Activated CD4-positive, alpha-beta T cell treated with anti-CD3 and anti-CD28 coated beads for 36 hours (primary cell): ENCODE results near the gene NANOS3. TPM values are rescaled to one million over a fixed set of nuclear protein-coding genes. Genes with fewer than 3 reads are reported as not detected.

ENCODE experiments used
- ATAC-seq: fragments of 200-7000 bp; cut with Tn5 transposase; one replicate; pipeline ENCODE4 v1.10.0; 2021; ENCODE audit warnings: mild to moderate bottlenecking, moderate library complexity
- CTCF ChIA-PET: fragments of 350-600 bp; sonication (Branson Sonifier 250); formaldehyde crosslinking; loops from one replicate; lab custom pipeline; 2021; ENCODE audit warnings: antibody characterized with exemption; lab: Charles Lee
- POLR2A ChIA-PET: fragments of 350-600 bp; sonication (Branson Sonifier 250); formaldehyde crosslinking; loops from one replicate; lab custom pipeline; 2021; ENCODE audit warnings: antibody characterized with exemption, inconsistent platforms; lab: Charles Lee
- DNase-seq: peaks from one replicate; pipeline ENCODE4 v3.0.0-alpha.2; 2020
- H3K27ac Mint-ChIP-seq: one replicate; pipeline ENCODE4 v1.8.0; 2021; ENCODE audit warnings: mixed read lengths
- H3K27me3 Mint-ChIP-seq: one replicate; pipeline ENCODE4 v1.8.0; 2021; ENCODE audit warnings: mixed read lengths
- H3K36me3 Mint-ChIP-seq: one replicate; pipeline ENCODE4 v1.8.0; 2021; ENCODE audit warnings: low read depth, mixed read lengths
- H3K4me1 Mint-ChIP-seq: one replicate; pipeline ENCODE4 v1.8.0; 2021; ENCODE audit warnings: mixed read lengths
- H3K4me3 Mint-ChIP-seq: one replicate; pipeline ENCODE4 v1.8.0; 2021; ENCODE audit warnings: mild to moderate bottlenecking, moderate library complexity, mixed read lengths
- H3K9me3 Mint-ChIP-seq: one replicate; pipeline ENCODE4 v1.8.0; 2021; ENCODE audit warnings: low read depth, mixed read lengths
- intact Hi-C, 2 experiments: fragments of 100-400 bp; cut with DNase I in 1 of 2; cut with micrococcal nuclease in 1 of 2; formaldehyde crosslinking; loops; one replicate each; pipeline versions ENCODE4 v1.14.2 to v1.15.1; 2022 to 2024; cut with DNase I, micrococcal nuclease
- microRNA-seq: library from miRNA; unstranded; fragments of <30 nt; microRNA quantifications from one replicate; pipeline ENCODE4 v1.2.0, GENCODE V29; 2021; ENCODE audit warnings: borderline replicate concordance
- total RNA-seq, 2 experiments: library from RNA; stranded (reverse); gene quantifications; one replicate each; pipeline ENCODE4 v1.2.3, GENCODE V29; 2021

NANOS3 gene
- total RNA-seq, 2 experiments from 2014 or later = 1.2 to 1.6 TPM

GRCh38 chr19:13923194-13923987 is 46.5 kb downstream of the NANOS3 start:
- Mint-ChIP-seq H3K27me3 (no peaks in the 10 kb centered on the region), H3K4me3 (no peak overlapping the region), H3K9me3 (peaks cover 6% of the 10 kb centered on the region), H3K27ac (no peak overlapping the region), H3K4me1 (no peaks in the 10 kb centered on the region), H3K36me3 (peaks cover 44% of the 10 kb centered on the region)
- DNase-seq (no peak), ATAC-seq (no peak)
- POLR2A ChIA-PET = no interaction called here
- CTCF ChIA-PET = no interaction called here
- intact Hi-C loops = loop anchor here in 1 of 2 experiments (5.0 kb wide), 1 partner anchor 54 kb away; no protein-coding TSS in a partner anchor

- ChIA-PET CTCF (interaction anchor here (1.2 to 1.8 kb wide), 2 partner anchors 60 to 133 kb away, joined by 3 to 4 read pairs; no protein-coding TSS in a partner anchor), POLR2A (no interaction called here)
- Mint-ChIP-seq H3K27me3 (no peaks in the 10 kb centered on the region), H3K4me1 (no peaks in the 10 kb centered on the region), H3K4me3 (no peak overlapping the region), H3K36me3 (peaks cover 33% of the 10 kb centered on the region), H3K27ac (no peak overlapping the region), H3K9me3 (peaks cover 3% of the 10 kb centered on the region)
- no peak for ATAC-seq
- intact Hi-C loops = no loop called here
- no peak for DNase-seq
Observed at GRCh38 chr19:13926010-13926409, 49.1 kb downstream of the NANOS3 start.

- Mint-ChIP-seq H3K27me3 (no peaks in the 10 kb centered on the region), H3K4me1 (no peaks in the 10 kb centered on the region), H3K4me3 (no peak overlapping the region), H3K27ac (no peak overlapping the region), H3K36me3 (peaks cover 26% of the 10 kb centered on the region), H3K9me3 (no peaks in the 10 kb centered on the region)
- intact Hi-C loops = no loop called here
- ChIA-PET CTCF (interaction anchor here (1.2 to 1.8 kb wide), 2 partner anchors 60 to 132 kb away, joined by 3 to 4 read pairs; no protein-coding TSS in a partner anchor), POLR2A (no interaction called here)
- ATAC-seq = no peak
- no peak for DNase-seq
Observed at GRCh38 chr19:13926715-13927114, 49.8 kb downstream of the NANOS3 start.

GRCh38 chr19:13929340-13929739 is 52.4 kb downstream of the NANOS3 start:
- Mint-ChIP-seq H3K4me1 (peaks cover 1% of the 10 kb centered on the region), H3K27ac (no peak overlapping the region), H3K9me3 (no peaks in the 10 kb centered on the region), H3K36me3 (peaks cover 9% of the 10 kb centered on the region), H3K27me3 (peaks cover under 1% of the 10 kb centered on the region), H3K4me3 (no peak overlapping the region)
- DNase-seq (no peak), ATAC-seq (no peak)
- intact Hi-C loops = no loop called here
- CTCF ChIA-PET = no interaction called here
- POLR2A ChIA-PET = interaction anchor here (0.6 kb wide), 1 partner anchor 23 kb away, joined by 3 read pairs; the partner anchor contains the start of gene DCAF15

- intact Hi-C loops = no loop called here
- ChIA-PET POLR2A (no interaction called here), CTCF (no interaction called here)
- DNase-seq = no peak
- Mint-ChIP-seq H3K36me3 (peaks cover 9% of the 10 kb centered on the region), H3K27ac (no peak overlapping the region), H3K4me3 (no peak overlapping the region), H3K4me1 (peaks cover 1% of the 10 kb centered on the region), H3K27me3 (peaks cover 3% of the 10 kb centered on the region), H3K9me3 (no peaks in the 10 kb centered on the region)
- ATAC-seq = no peak
Observed at GRCh38 chr19:13929956-13930355, 53.0 kb downstream of the NANOS3 start.

Small RNA genes lying within 50 kb of the gene (microRNA-seq; reads per million reads assigned to microRNA genes)
- gene MIR181C (278 reads per million, percentile 74 among the genes with 10 or more reads in this experiment), gene MIR181D (257 reads per million, percentile 73 among the genes with 10 or more reads in this experiment)

Other genes starting within 250 kb of the NANOS3 start
- 10 to 100 TPM; 35.9 to 39.9 TPM for gene MRI1, start 112.6 kb upstream of the NANOS3 start, total RNA-seq
- 100 to 1,000 TPM; 115 to 142 TPM for gene C19orf53, start 102.7 kb upstream of the NANOS3 start, total RNA-seq
- 1 to 10 TPM; 5.6 to 5.8 TPM for gene ZSWIM4, start 81.7 kb upstream of the NANOS3 start, total RNA-seq
- 1 to 10 TPM; 5.3 to 5.5 TPM for gene BRME1, start 29.0 kb downstream of the NANOS3 start, total RNA-seq
- gene CC2D1A, start 29.1 kb downstream of the NANOS3 start, total RNA-seq = 10 to 100 TPM; 30.2 to 34.3 TPM
- gene PODNL1, start 61.3 kb downstream of the NANOS3 start, total RNA-seq = under 1 TPM; 0.25 to 0.46 TPM
- 10 to 100 TPM; 55.8 to 61.6 TPM for gene DCAF15, start 75.4 kb downstream of the NANOS3 start, total RNA-seq
- 10 to 100 TPM; 14.2 to 15.3 TPM for gene RFX1, start 129.2 kb downstream of the NANOS3 start, total RNA-seq
- not detected for gene RLN3, start 151.0 kb downstream of the NANOS3 start, total RNA-seq
- 10 to 100 TPM; 49.8 to 52.0 TPM for gene IL27RA, start 154.6 kb downstream of the NANOS3 start, total RNA-seq
- gene PALM3, start 184.9 kb downstream of the NANOS3 start, total RNA-seq = under 1 TPM in 1 of 2 experiments, not detected in 1; 0.16 TPM
- 1 to 10 TPM; 1.1 to 1.6 TPM for gene MISP3, start 195.7 kb downstream of the NANOS3 start, total RNA-seq
- gene C19orf67, start 208.6 kb downstream of the NANOS3 start, total RNA-seq = under 1 TPM; 0.21 to 0.39 TPM
- 10 to 100 TPM; 72.9 to 73.8 TPM for gene SAMD1, start 213.6 kb downstream of the NANOS3 start, total RNA-seq
- 10 to 100 TPM; 58.1 to 68.7 TPM for gene PRKACA, start 240.6 kb downstream of the NANOS3 start, total RNA-seq